22Rv1 (cell line): ENCODE measurements around the gene USB1.

ENCODE experiments used
- ZFX ChIP-seq: fragments of 450-650 bp; IDR thresholded peaks from 2 replicates; pipeline ENCODE4 v1.6.1; 2017; ENCODE audit warnings: antibody characterized with exemption, borderline replicate concordance
- TF ChIP-seq, protein P1 (sequence below): fragments of 450-650 bp; IDR thresholded peaks from 2 replicates; pipeline ENCODE4 v1.5.1; 2017; ENCODE audit warnings: mild to moderate bottlenecking

- TF ChIP-seq, protein P1, sequence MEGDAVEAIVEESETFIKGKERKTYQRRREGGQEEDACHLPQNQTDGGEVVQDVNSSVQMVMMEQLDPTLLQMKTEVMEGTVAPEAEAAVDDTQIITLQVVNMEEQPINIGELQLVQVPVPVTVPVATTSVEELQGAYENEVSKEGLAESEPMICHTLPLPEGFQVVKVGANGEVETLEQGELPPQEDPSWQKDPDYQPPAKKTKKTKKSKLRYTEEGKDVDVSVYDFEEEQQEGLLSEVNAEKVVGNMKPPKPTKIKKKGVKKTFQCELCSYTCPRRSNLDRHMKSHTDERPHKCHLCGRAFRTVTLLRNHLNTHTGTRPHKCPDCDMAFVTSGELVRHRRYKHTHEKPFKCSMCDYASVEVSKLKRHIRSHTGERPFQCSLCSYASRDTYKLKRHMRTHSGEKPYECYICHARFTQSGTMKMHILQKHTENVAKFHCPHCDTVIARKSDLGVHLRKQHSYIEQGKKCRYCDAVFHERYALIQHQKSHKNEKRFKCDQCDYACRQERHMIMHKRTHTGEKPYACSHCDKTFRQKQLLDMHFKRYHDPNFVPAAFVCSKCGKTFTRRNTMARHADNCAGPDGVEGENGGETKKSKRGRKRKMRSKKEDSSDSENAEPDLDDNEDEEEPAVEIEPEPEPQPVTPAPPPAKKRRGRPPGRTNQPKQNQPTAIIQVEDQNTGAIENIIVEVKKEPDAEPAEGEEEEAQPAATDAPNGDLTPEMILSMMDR: no peak
- TF ChIP-seq ZFX: no peak
Measured at GRCh38 chr16:57988929-57989328, 12.3 kb upstream of the USB1 start.
